A549 (cell line): ENCODE measurements around the gene TMEM95. TPM values are rescaled to one million over a fixed set of nuclear protein-coding genes. Genes with fewer than 3 reads are reported as not detected.

Experiments
- ATAC-seq, 2 experiments: fragments of 200-7000 bp in 1 of 2; fragments of >200 bp in 1 of 2; cut with Nextera tagmentation in 1 of 2; cut with Tn5 transposase in 1 of 2; 3 replicates each; pipeline versions ENCODE4 v1.8.0 to v1.9.1; 2018 to 2020; ENCODE audit warnings: mild to moderate bottlenecking in 1 of 2, moderate library complexity in 1 of 2
- CTCF ChIA-PET: fragments of 300-600 bp; sonication (Branson Sonifier 250); formaldehyde crosslinking; extraction: SDS; loops from one replicate; lab custom pipeline; 2021; ENCODE audit warnings: antibody characterized with exemption, inconsistent platforms; lab: Yijun Ruan, JAX
- POLR2A ChIA-PET: fragments of 350-600 bp; formaldehyde crosslinking; extraction: SDS; loops from one replicate; lab custom pipeline; 2021; ENCODE audit warnings: antibody characterized with exemption, inconsistent platforms; lab: Yijun Ruan, JAX
- DNase-seq, 2 experiments: peaks; one replicate each; pipeline versions ENCODE4 v3.0.0 to v3.0.0-alpha.2; 2011 to 2016; ENCODE audit warnings: low read depth in 1 of 2, low spot score in 1 of 2
- FAIRE-seq: peaks from 2 replicates; lab custom pipeline; 2011; peaks lifted over from hg19 to GRCh38; lab: Jason Lieb, UNC
- H3K27ac ChIP-seq, 2 experiments: fragments of >200 bp; sonication (Bioruptor Twin); formaldehyde crosslinking; 3 replicates each; pipeline ENCODE4 v1.5.1; 2016 to 2017
- H3K4me1 ChIP-seq: fragments of >200 bp; sonication (Bioruptor Twin); formaldehyde crosslinking; 3 replicates; pipeline ENCODE4 v1.6.1; 2016
- H3K4me2 ChIP-seq: fragments of >200 bp; sonication (Bioruptor Twin); formaldehyde crosslinking; 3 replicates; pipeline ENCODE4 v1.6.1; 2016
- H3K4me3 ChIP-seq: fragments of >200 bp; sonication (Bioruptor Twin); formaldehyde crosslinking; 3 replicates; pipeline ENCODE4 v1.5.1; 2016
- H3K9me3 ChIP-seq: fragments of >200 bp; sonication (Bioruptor Twin); formaldehyde crosslinking; 3 replicates; pipeline ENCODE4 v1.6.1; 2016
- ATOH8 ChIP-seq: fragments of 250-450 bp; sonication (Bioruptor Pico); IDR thresholded peaks from 2 replicates; pipeline ENCODE4 v1.5.0; 2020; ENCODE audit warnings: low read depth, mild to moderate bottlenecking, moderate library complexity
- BHLHE40 ChIP-seq: IDR thresholded peaks from 2 replicates; pipeline ENCODE4 v1.6.1; 2012; ENCODE audit warnings: low read depth, low read length, inconsistent platforms
- CBX2 ChIP-seq: fragments of 200-600 bp; sonication (generic); IDR thresholded peaks from 2 replicates; pipeline ENCODE4 v1.6.1; 2016; ENCODE audit warnings: low read depth, mild to moderate bottlenecking, borderline replicate concordance
- CHD2 ChIP-seq: fragments of 150-350 bp; IDR thresholded peaks from 2 replicates; pipeline ENCODE4 v1.6.1; 2014; ENCODE audit warnings: low read length; ENCODE audit not compliant: partially characterized antibody
- CTCF ChIP-seq: fragments of >200 bp; sonication (Bioruptor Twin); formaldehyde crosslinking; IDR thresholded peaks from 3 replicates; pipeline ENCODE4 v1.5.1; 2016
- EHF ChIP-seq: fragments of 250-450 bp; sonication (Bioruptor Pico); IDR thresholded peaks from 2 replicates; pipeline ENCODE4 v1.5.0; 2020; ENCODE audit warnings: mild to moderate bottlenecking
- ELK1 ChIP-seq: fragments of 150-350 bp; IDR thresholded peaks from 2 replicates; pipeline ENCODE4 v1.6.1; 2014; ENCODE audit warnings: low read depth, mild to moderate bottlenecking, low read length
- ESRRA ChIP-seq: fragments of 150-350 bp; IDR thresholded peaks from 2 replicates; pipeline ENCODE4 v1.6.1; 2014; ENCODE audit warnings: mild to moderate bottlenecking, low read length, borderline replicate concordance
- FOSB ChIP-seq: fragments of 250-450 bp; sonication (Bioruptor Pico); IDR thresholded peaks from 2 replicates; pipeline ENCODE4 v1.5.0; 2020; ENCODE audit warnings: mild to moderate bottlenecking, moderate library complexity
- FOSL2 ChIP-seq, 2 experiments: fragments of 450-650 bp in 1 of 2; fragments of >200 bp in 1 of 2; sonication (Bioruptor Twin) in 1 of 2; formaldehyde crosslinking; IDR thresholded peaks; 2 replicates each; pipeline versions ENCODE4 v1.5.0 to v1.6.1; 2016 to 2020; ENCODE audit warnings: mild to moderate bottlenecking in 1 of 2, moderate library complexity in 1 of 2
- FOXS1 ChIP-seq: fragments of 250-450 bp; sonication (Bioruptor Pico); IDR thresholded peaks from 2 replicates; pipeline ENCODE4 v1.5.0; 2020; ENCODE audit warnings: mild to moderate bottlenecking, moderate library complexity
- HDAC2 ChIP-seq: fragments of 200-600 bp; sonication (generic); IDR thresholded peaks from 2 replicates; pipeline ENCODE4 v1.6.1; 2016
- HEYL ChIP-seq: fragments of 250-450 bp; sonication (Bioruptor Pico); IDR thresholded peaks from 2 replicates; pipeline ENCODE4 v1.8.0; 2021; ENCODE audit warnings: mild to moderate bottlenecking, moderate library complexity
- HMGXB4 ChIP-seq: fragments of 250-450 bp; sonication (Bioruptor Pico); IDR thresholded peaks from 2 replicates; pipeline ENCODE4 v1.5.0; 2021; ENCODE audit warnings: mild to moderate bottlenecking, moderate library complexity, borderline replicate concordance
- HOXA7 ChIP-seq: fragments of 250-450 bp; sonication (Bioruptor Pico); IDR thresholded peaks from 2 replicates; pipeline ENCODE4 v1.5.0; 2020; ENCODE audit warnings: mild to moderate bottlenecking, moderate library complexity
- JUN ChIP-seq, 2 experiments: fragments of >200 bp; sonication (Bioruptor Twin); formaldehyde crosslinking; IDR thresholded peaks; 2 replicates in 1 of 2; 3 replicates in 1 of 2; pipeline ENCODE4 v1.6.1; 2016 to 2017
- KDM1A ChIP-seq: fragments of 200-600 bp; sonication (generic); IDR thresholded peaks from 2 replicates; pipeline ENCODE4 v1.6.1; 2016; ENCODE audit warnings: low read depth, mild to moderate bottlenecking
- MAZ ChIP-seq: fragments of 150-350 bp; IDR thresholded peaks from 2 replicates; pipeline ENCODE4 v1.6.1; 2014; ENCODE audit warnings: antibody characterized with exemption, low read depth, low read length, borderline replicate concordance
- PBX3 ChIP-seq: IDR thresholded peaks from 2 replicates; pipeline ENCODE4 v1.6.1; 2012
- PHF8 ChIP-seq: fragments of 200-600 bp; sonication (generic); IDR thresholded peaks from 2 replicates; pipeline ENCODE4 v1.6.1; 2016; ENCODE audit warnings: low read depth, mild to moderate bottlenecking, antibody characterized with exemption, moderate library complexity, borderline replicate concordance
- POLR2A ChIP-seq: IDR thresholded peaks from 2 replicates; pipeline ENCODE4 v1.6.1; 2012; ENCODE audit warnings: mild to moderate bottlenecking, low read length
- POLR2AphosphoS2 ChIP-seq: conservative IDR thresholded peaks from 2 replicates; pipeline ENCODE4 v1.6.1; 2012; ENCODE audit warnings: low read length, improper control_type of control experiment, inconsistent platforms
- RFX5 ChIP-seq: fragments of 450-650 bp; IDR thresholded peaks from 2 replicates; pipeline ENCODE4 v1.7.1; 2014; ENCODE audit warnings: antibody characterized with exemption, mild to moderate bottlenecking, moderate library complexity
- RNF2 ChIP-seq: fragments of 200-600 bp; sonication (generic); IDR thresholded peaks from 2 replicates; pipeline ENCODE4 v1.6.1; 2016; ENCODE audit warnings: low read depth, mild to moderate bottlenecking, antibody characterized with exemption, moderate library complexity, borderline replicate concordance
- SMC3 ChIP-seq: fragments of >200 bp; sonication (Bioruptor Twin); formaldehyde crosslinking; IDR thresholded peaks from 3 replicates; pipeline ENCODE4 v1.6.1; 2018; ENCODE audit warnings: inconsistent platforms
- SREBF2 ChIP-seq: fragments of 450-650 bp; IDR thresholded peaks from 2 replicates; pipeline ENCODE4 v1.6.1; 2014; ENCODE audit warnings: mild to moderate bottlenecking, moderate library complexity
- TFCP2L1 ChIP-seq: fragments of 250-450 bp; sonication (Bioruptor Pico); IDR thresholded peaks from 2 replicates; pipeline ENCODE4 v1.5.0; 2021; ENCODE audit warnings: mild to moderate bottlenecking
- ZC3H11A ChIP-seq: fragments of 450-650 bp; IDR thresholded peaks from 2 replicates; pipeline ENCODE4 v1.6.1; 2014; ENCODE audit warnings: antibody characterized with exemption, mild to moderate bottlenecking
- ZFP36 ChIP-seq: fragments of 450-650 bp; IDR thresholded peaks from 2 replicates; pipeline ENCODE4 v1.6.1; 2014; ENCODE audit warnings: borderline replicate concordance; ENCODE audit not compliant: partially characterized antibody
- ZNF302 ChIP-seq: fragments of 250-450 bp; sonication (Bioruptor Pico); IDR thresholded peaks from 2 replicates; pipeline ENCODE4 v1.9.0; 2021; ENCODE audit warnings: inconsistent platforms, mild to moderate bottlenecking, moderate library complexity
- WGBS: methylation state at CpG from one replicate; pipeline ENCODE4 v1.1.6; 2017; ENCODE audit errors: missing lambda C conversion rate; 5-methylcytosine and 5-hydroxymethylcytosine counted together
- polyA plus RNA-seq, 4 experiments: library from polyadenylated mRNA; depleted of rRNA in 3 of 4; stranded (reverse); fragments of >200 nt; fragmentation: RNase III in 1 of 4; extraction: RNeasy Plus Mini Kit Qiagen cat#74134 plus additional on column Dnase treatment in 1 of 4; gene quantifications; 2 replicates in 3 of 4; 3 replicates in 1 of 4; pipeline ENCODE4 v1.2.3, GENCODE V29; 2011 to 2017

Gene TMEM95
- polyA plus RNA-seq, 2 of the 4 experiments (the other 2 are of a cell fraction), result not detected

- Histone ChIP-seq H3K9me3 (no peaks in the 10 kb centered on the region), H3K4me2 (no peak overlapping the region), H3K4me1 (peaks cover 37% of the 10 kb centered on the region), H3K27ac (no peak overlapping the region), H3K4me3 (no peak overlapping the region)
- DNase-seq, result no peak
- 78% methylated on average over 8 of the region's 8 CpGs for WGBS
- ATAC-seq, result no peak
- ChIA-PET CTCF (interaction anchor here (0.6 to 6.6 kb wide), 43 partner anchors 12 to 331 kb away, joined by 3 to 232 read pairs (median 9); partner anchors contain the start of genes ACAP1, FGF11, MPDU1 and NEURL4), POLR2A (interaction anchor here (1.0 to 1.1 kb wide), 3 partner anchors 38 to 204 kb away, joined by 3 read pairs; partner anchors contain the start of genes PLSCR3 and ZBTB4)
- no peak for FAIRE-seq
- TF ChIP-seq CHD2 (no peak), ELK1 (no peak), ZC3H11A (no peak), POLR2AphosphoS2 (no peak), ZFP36 (no peak), RNF2 (no peak), SMC3 (no peak), HOXA7 (CRISPR knock-in tag) (no peak), CTCF (no peak), FOSL2 (IDR thresholded peaks at IDR 0.05) (no peak), FOSL2 (CRISPR knock-in tag; IDR thresholded peaks at IDR 0.05) (no peak)
Observed at GRCh38 chr17:7356756-7357155, 1.8 kb downstream of the TMEM95 start.

- no peak for FAIRE-seq
- Histone ChIP-seq H3K9me3 (no peaks in the 10 kb centered on the region), H3K4me1 (peaks cover 37% of the 10 kb centered on the region), H3K27ac (no peak overlapping the region), H3K4me3 (no peak overlapping the region), H3K4me2 (no peak overlapping the region)
- ChIA-PET CTCF (interaction anchor here (1.2 to 6.6 kb wide), 11 partner anchors 13 to 244 kb away, joined by 4 to 232 read pairs (median 14); partner anchors contain the start of genes FGF11, NLGN2, PLSCR3 and SENP3), POLR2A (no interaction called here)
- no peak for ATAC-seq
- DNase-seq, result no peak
- WGBS, result 82% methylated on average over 2 of the region's 2 CpGs
- TF ChIP-seq ZNF302 (CRISPR knock-in tag), result no peak
- no peak for TF ChIP-seq ATOH8 (CRISPR knock-in tag)
- TF ChIP-seq ZFP36, result no peak
- no peak for TF ChIP-seq FOSB
- no peak for TF ChIP-seq ESRRA
- no peak for TF ChIP-seq SREBF2
- no peak for TF ChIP-seq RNF2
- no peak for TF ChIP-seq HDAC2
- TF ChIP-seq TFCP2L1 (CRISPR knock-in tag), result no peak
- TF ChIP-seq KDM1A, result no peak
- TF ChIP-seq POLR2A, result no peak
- no peak for TF ChIP-seq FOXS1
- no peak for TF ChIP-seq CBX2
Observed at GRCh38 chr17:7357381-7357780, 2.4 kb downstream of the TMEM95 start.

GRCh38 chr17:7361906-7362305, 7.0 kb downstream of the TMEM95 start:
- ChIA-PET CTCF (interaction anchor here (0.7 to 3.6 kb wide), 12 partner anchors 9 to 1805 kb away, joined by 3 to 19 read pairs (median 3); partner anchors contain the start of gene KCTD11), POLR2A (no interaction called here)
- H3K4me3 ChIP-seq, result no peak overlapping the region
- peaks cover 7% of the 10 kb centered on the region; the same call in 2 of the 3 replicates for H3K4me1 ChIP-seq
- no peak overlapping the region for H3K27ac ChIP-seq
- DNase-seq, result no peak
- FAIRE-seq, result no peak
- H3K4me2 ChIP-seq, result no peak overlapping the region
- ATAC-seq, result no peak
- WGBS, result 35% methylated on average over 3 of the region's 3 CpGs
- H3K9me3 ChIP-seq, result no peaks in the 10 kb centered on the region
- TF ChIP-seq HMGXB4 (no peak), MAZ (no peak), RFX5 (no peak), PHF8 (no peak), JUN (IDR thresholded peaks at IDR 0.05) (no peak), HEYL (no peak), PBX3 (no peak), ZC3H11A (no peak), HDAC2 (no peak), EHF (CRISPR knock-in tag) (no peak), BHLHE40 (no peak)
